ENCODE measurements around the gene TRIP12. TPM values are rescaled to one million over a fixed set of nuclear protein-coding genes. Genes with fewer than 3 reads are reported as not detected.
"Not testable (repeated sequence)": the region's sequence is repeated elsewhere in the genome, so short reads cannot be mapped to it uniquely, and the experiment has no call there.

The TRIP12 gene
- total RNA-seq, 1 donor from 2014 or later = 79.9 TPM

DNA sequence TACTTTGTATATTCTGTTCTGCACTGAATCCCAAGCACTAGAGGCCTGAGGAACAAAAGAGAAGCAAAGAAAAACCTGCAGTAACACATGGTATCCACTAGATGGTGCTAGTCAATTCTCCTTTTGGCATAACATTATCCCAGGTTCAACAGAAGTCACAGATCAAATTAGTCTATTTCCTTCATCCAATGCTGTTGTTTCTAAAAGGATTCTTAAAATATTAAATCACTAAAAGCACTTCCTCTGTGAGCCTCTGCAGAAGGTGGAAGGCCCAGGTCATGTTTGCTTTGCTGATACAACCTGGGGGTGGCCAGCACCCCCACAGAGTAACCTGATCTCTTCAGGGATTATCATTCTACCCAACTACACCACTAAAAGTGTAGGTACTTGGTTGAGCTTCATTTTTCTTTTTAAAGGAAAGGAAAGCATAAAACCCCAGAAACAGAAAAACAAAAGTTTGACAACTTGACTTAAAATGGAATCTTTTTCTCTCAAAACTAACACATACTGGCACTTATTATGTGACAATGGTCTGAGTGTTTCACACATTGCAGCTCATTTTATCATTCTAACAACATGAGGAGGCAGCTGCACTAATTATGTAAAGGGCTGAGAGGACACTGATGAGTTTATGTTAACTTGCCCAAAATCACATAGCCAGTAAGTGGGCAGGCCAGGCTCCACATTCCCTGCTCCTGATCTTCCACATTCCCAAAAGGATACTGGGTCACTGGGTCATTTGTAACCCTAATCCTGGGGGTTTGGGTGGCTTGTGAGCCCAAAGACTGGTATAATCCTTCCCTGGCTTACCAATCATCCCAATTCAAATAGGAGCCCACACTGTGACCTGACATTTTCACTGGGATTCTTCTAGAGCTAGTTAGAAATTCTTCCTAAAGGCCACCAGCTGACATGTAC, 140.7 kb downstream of the TRIP12 start:
- ATAC-seq (peak; percentile 90), DNase-seq (ENCODE audit: low spot score) (no peak)

- ATAC-seq = no peak
- no peak for DNase-seq (ENCODE audit: low spot score)
Measured at GRCh38 chr2:229779650-229780049, 142.2 kb downstream of the TRIP12 start.

- ATAC-seq (no peak), DNase-seq (ENCODE audit: low spot score) (no peak)
Measured at GRCh38 chr2:229777716-229778115, 144.1 kb downstream of the TRIP12 start.

DNA sequence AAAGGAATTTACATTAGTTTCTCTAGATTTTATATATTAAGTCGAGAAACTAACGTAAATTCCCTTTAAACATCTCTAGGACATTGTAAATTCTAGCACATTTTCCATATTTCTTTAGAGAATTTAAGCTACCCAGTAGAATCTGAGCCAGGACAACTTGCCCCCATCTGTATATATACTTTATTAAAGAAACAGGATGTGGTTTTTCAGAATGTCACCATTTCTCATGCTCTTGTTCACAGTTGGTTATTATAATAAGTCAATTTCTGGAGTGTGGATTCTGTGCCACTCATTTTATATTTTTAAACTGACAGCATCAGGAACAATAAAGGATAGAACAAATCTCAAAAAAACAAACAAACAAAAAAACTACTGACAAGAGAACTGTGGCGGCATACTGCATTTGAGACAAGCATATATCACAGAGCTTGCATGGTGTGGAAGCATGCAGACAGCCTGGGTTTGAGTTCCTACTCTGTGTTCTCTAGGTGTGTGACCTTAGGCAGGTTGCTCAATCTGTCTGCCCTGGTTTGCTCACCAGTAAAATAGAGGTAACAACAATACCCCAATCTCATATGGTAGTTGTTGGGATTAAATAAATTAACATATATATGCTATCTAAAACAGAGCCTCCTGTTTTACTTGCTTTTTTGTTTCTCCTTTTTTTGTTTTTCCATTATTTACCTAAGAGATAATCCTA, 146.0 kb downstream of the TRIP12 start:
- ATAC-seq = peak; percentile 70
- DNase-seq (ENCODE audit: low spot score) = no peak

GRCh38 chr2:229774237-229774636, 147.6 kb downstream of the TRIP12 start:
- DNase-seq (ENCODE audit: low spot score) = no peak

DNA sequence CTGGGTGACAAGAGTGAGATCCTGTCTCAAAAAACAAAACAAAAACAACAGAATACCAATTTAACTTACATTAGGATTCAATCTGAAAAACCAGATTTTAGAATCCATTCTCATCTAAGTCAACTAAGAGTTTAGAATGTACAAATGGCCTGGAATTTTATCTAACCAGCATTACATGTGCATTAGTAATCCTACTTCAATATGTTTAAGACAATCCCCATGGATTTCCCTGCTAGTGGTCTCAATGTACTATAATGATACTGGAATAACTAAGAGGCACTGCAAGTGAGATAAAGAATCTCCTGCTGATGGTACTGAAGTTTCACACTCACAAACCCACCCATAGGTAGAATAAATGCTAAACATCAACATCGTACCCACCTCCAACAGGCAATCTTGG, 153.6 kb downstream of the TRIP12 start:
- ATAC-seq (no peak), DNase-seq (ENCODE audit: low spot score) (no peak)

More at GRCh38 chr2:229774237-229774636, 147.6 kb downstream of the TRIP12 start:
- no peak for ATAC-seq

GRCh38 chr2:229765721-229766120, 156.1 kb downstream of the TRIP12 start:
- DNase-seq (ENCODE audit: low spot score) (no peak), ATAC-seq (no peak)

GRCh38 chr2:229761663-229762062, 160.1 kb downstream of the TRIP12 start:
- DNase-seq (ENCODE audit: low spot score) (no peak), ATAC-seq (peak; percentile 27)

DNA sequence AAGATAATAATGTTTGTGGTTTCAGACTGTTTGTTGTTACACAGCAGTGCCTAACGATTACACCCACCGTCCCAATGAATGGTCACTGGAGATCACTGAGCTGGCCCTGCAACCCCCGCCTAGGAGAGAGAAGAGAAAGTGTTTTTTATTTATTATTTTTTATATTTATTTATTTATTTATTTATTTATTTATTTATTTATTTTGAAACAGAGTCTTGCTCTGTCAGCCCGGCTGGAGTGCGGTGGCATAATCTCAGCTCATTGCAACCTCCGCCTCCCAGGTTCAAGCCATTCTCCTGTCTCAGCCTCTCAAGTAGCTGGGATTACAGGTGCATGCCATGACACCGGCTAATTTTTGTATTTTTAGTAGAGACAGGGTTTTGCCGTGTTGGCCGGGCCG, 164.3 kb downstream of the TRIP12 start:
- ATAC-seq; DNase-seq (ENCODE audit: low spot score): not testable (repeated sequence)

DNA sequence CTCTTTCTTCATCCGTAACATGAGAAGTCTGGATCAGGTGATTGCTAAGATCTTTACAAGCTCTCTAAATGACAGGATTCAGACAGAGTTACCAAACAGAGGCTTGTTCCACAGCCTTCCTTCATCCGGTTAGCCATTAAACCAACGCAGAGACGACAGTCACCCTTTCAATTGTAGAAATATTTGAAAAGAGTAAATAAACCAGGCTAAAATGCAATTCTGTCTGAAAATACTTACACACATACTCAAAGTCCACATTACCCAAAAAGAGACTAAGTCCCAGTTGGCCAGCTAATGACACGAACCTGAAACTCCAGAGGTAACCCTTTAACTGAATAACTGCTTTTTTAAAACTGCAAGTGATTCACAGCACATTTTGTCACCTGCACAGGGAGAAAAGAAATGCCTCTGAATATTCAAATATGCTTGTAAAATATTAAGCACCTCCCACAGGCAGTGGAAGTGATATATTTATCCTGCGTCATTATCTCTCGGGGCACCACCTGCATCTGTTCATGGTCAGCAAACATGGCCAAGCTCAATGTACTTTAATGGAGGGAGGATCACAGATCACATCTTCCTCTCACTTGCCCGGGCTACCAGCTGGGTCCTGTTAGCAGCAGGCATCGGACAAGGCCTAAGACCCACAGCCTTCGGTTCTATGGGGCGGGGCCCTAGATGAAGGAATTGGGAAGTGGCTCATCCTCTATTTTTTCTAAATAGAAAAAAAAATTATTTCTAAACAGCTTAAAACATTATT, 168.7 kb downstream of the TRIP12 start:
- DNase-seq (ENCODE audit: low spot score) (no peak), ATAC-seq (peak; percentile 82)

- no peak for ATAC-seq
- DNase-seq (ENCODE audit: low spot score) = no peak
Measured at GRCh38 chr2:229749779-229750178, 172.0 kb downstream of the TRIP12 start.

GRCh38 chr2:229748950-229749349, 172.9 kb downstream of the TRIP12 start:
- no peak for ATAC-seq
- DNase-seq (ENCODE audit: low spot score) = no peak

DNA sequence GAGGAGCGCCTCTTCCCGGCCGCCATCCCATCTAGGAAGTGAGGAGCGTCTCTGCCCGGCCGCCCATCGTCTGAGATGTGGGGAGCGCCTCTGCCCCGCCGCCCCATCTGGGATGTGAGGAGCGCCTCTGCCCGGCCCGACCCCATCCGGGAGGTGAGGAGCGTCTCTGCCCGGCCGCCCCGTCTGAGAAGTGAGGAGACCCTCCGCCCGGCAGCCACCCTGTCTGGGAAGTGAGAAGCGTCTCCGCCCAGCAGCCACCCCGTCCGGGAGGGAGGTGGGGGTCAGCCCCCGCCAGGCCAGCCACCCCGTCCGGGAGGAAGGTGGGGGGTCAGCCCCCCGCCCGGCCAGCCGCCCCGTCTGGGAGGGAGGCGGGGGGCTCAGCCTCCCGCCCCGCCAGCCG, 179.1 kb downstream of the TRIP12 start:
- not testable (repeated sequence) for ATAC-seq; DNase-seq (ENCODE audit: low spot score)

GRCh38 chr2:229740279-229740678, 181.5 kb downstream of the TRIP12 start:
- ATAC-seq (no peak), DNase-seq (ENCODE audit: low spot score) (no peak)

DNA sequence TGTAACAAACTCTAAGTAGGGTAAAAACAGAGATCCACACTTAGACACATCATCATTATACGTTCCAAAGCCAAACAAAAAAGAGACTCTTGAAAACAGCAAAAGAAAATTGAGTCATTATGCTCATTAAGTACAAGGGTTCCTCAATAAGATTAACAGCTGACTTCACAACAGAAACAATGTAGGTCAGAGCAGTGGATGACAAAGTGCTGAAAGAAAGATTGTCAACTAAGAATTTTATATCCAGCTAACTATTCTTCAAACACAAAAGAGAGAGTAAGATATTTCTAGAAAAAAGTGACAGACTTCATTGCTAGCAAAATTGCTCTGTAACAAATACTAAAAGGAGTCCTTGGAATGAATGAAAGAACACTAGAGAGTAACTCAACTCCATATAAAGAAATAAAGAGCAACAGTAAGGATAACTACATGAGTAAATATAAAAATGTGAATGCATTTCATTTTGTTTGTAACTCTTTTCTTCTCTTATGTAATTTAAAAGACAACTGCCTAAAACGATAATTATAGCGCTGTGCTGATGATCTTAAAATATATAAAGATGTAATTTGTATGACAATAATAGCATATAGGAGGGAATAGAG, 183.7 kb downstream of the TRIP12 start:
- no peak for ATAC-seq
- DNase-seq (ENCODE audit: low spot score) = no peak

- DNase-seq (ENCODE audit: low spot score) (no peak), ATAC-seq (no peak)
Measured at GRCh38 chr2:229734410-229734809, 187.4 kb downstream of the TRIP12 start.

DNA sequence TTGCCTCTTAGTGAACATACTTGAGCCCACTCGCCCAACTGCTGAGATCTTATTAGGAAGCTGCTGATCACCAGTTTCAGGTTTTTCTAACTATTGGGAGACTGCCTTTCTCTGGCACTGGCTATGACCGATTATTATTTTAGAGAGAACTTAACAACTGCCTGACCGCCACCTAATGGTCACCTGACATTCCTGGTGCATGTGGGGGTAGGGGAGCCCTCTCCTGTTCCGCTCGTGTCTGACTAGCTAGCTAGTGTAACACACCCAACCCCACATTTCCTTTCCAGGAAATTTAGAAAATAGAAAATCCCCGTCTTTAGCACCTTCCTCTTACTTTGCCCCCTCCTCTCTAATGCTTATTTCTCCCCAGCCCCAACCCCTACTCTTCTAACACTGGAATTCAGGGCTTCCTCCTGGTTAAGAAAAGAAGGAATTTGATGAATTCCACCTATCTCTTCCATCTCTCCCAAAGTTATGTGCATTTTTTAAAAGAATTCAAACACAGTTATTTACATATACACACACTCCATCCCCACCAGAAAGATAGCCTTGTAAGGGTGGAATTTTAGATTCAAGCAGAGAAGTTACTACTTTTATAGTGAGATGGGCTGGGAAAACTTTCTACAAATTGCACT, 188.1 kb downstream of the TRIP12 start:
- DNase-seq (ENCODE audit: low spot score) (no peak), ATAC-seq (no peak)

GRCh38 chr2:229732897-229733296, 188.9 kb downstream of the TRIP12 start:
- DNase-seq (ENCODE audit: low spot score) = no peak
- no peak for ATAC-seq

GRCh38 chr2:229731916-229732315, 189.9 kb downstream of the TRIP12 start:
- DNase-seq (ENCODE audit: low spot score) (no peak), ATAC-seq (peak; percentile 27)

DNA sequence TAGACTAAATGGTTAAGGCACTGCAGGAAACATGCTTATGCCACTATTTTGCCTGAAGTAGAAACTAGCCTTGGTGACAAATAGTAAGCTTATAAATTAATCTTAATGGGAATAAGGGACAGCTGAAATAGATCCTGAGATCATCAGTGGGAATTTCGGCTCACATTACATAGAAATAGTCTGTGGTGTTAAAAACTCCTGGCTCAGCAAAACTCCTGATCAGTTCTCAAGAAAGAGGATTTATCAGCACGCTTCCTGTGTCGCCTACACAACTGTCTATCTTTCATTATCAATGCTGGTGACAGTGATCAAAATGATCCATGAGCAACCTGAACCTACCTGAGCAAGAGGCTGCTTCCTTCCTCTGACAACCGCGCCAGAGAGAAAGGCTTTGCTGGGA, 190.4 kb downstream of the TRIP12 start:
- DNase-seq (ENCODE audit: low spot score) (no peak), ATAC-seq (no peak)
